ENCODE measurements around the gene ADGRL3. TPM values are rescaled to one million over a fixed set of nuclear protein-coding genes. Genes with fewer than 3 reads are reported as not detected.

The ADGRL3 gene
- total and polyA plus RNA-seq, 5 donors from 2014 or later: not detected

DNA sequence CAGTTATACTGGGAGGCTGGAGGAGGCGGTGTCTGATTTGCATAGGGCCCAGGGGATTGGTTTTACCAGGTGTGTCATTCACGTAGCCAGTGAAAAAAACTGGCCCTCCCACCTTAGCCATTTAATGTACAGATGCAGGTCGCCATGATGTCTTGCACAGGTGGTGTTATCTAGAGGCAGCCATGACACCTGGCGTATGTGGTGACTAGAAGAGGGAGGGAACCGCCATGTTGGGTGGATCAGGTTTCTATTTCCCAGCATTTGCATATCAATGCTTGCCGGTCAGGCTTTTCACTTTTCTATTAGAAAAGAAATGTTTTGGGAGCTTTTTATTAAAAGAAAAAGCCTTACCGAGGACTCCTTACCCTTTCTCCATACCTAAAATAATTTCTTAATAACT, 523.4 kb downstream of the ADGRL3 start:
- Mint-ChIP-seq H3K4me3 (no peak overlapping the region), H3K4me1 (no peaks in the 10 kb centered on the region), H3K27ac (no peak overlapping the region), H3K36me3 (no peaks in the 10 kb centered on the region), H3K27me3 (no peaks in the 10 kb centered on the region), H3K9me3 (peaks cover 0 to 19% (median 4%) of the 10 kb centered on the region in 7 donors)
- Histone ChIP-seq H3K4me1 (ENCODE audit: control insufficient read depth, insufficient read depth, low read length, poor library complexity, severe bottlenecking) (no peaks in the 10 kb centered on the region), H3K9me3 (ENCODE audit: control insufficient read depth in 2 of 2, low read length in 2 of 2) (no peaks in the 10 kb centered on the region), H3K4me3 (ENCODE audit: low read depth, low read length) (no peak overlapping the region), H3K36me3 (ENCODE audit: control insufficient read depth, insufficient read depth, low read length) (no peaks in the 10 kb centered on the region), H3K27ac (ENCODE audit: insufficient read depth, low read length, poor library complexity, severe bottlenecking) (no peak overlapping the region), H3K27me3 (ENCODE audit: control insufficient read depth, insufficient read depth, low read length) (no peaks in the 10 kb centered on the region)
- ATAC-seq (ENCODE audit: low read depth in 2 of 2): no peak
- no peak for DNase-seq

GRCh38 chr4:61727286-61727685, 527.2 kb downstream of the ADGRL3 start:
- Histone ChIP-seq H3K4me3 (ENCODE audit: low read depth, low read length) (no peak overlapping the region), H3K27ac (ENCODE audit: insufficient read depth, low read length, poor library complexity, severe bottlenecking) (no peak overlapping the region), H3K27me3 (ENCODE audit: control insufficient read depth, insufficient read depth, low read length) (no peaks in the 10 kb centered on the region), H3K9me3 (ENCODE audit: control insufficient read depth in 2 of 2, low read length in 2 of 2) (no peaks in the 10 kb centered on the region), H3K36me3 (ENCODE audit: control insufficient read depth, insufficient read depth, low read length) (no peaks in the 10 kb centered on the region), H3K4me1 (ENCODE audit: control insufficient read depth, insufficient read depth, low read length, poor library complexity, severe bottlenecking) (no peaks in the 10 kb centered on the region)
- Mint-ChIP-seq H3K27ac (no peak overlapping the region), H3K9me3 (peaks cover 0 to 15% (median 4%) of the 10 kb centered on the region in 7 donors), H3K36me3 (no peaks in the 10 kb centered on the region), H3K27me3 (no peaks in the 10 kb centered on the region), H3K4me3 (no peak overlapping the region), H3K4me1 (no peaks in the 10 kb centered on the region)
- no peak for DNase-seq
- no peak for ATAC-seq (ENCODE audit: low read depth in 2 of 2)

- Mint-ChIP-seq H3K4me3 (no peak overlapping the region), H3K27ac (no peak overlapping the region), H3K36me3 (no peaks in the 10 kb centered on the region), H3K9me3 (peaks cover 0 to 31% (median 3%) of the 10 kb centered on the region in 7 donors), H3K4me1 (no peaks in the 10 kb centered on the region), H3K27me3 (no peaks in the 10 kb centered on the region)
- Histone ChIP-seq H3K4me3 (ENCODE audit: low read depth, low read length) (no peak overlapping the region), H3K27me3 (ENCODE audit: control insufficient read depth, insufficient read depth, low read length) (no peaks in the 10 kb centered on the region), H3K9me3 (ENCODE audit: control insufficient read depth in 2 of 2, low read length in 2 of 2) (peaks cover 0 to 4% of the 10 kb centered on the region in 2 experiments), H3K27ac (ENCODE audit: insufficient read depth, low read length, poor library complexity, severe bottlenecking) (no peak overlapping the region), H3K4me1 (ENCODE audit: control insufficient read depth, insufficient read depth, low read length, poor library complexity, severe bottlenecking) (no peaks in the 10 kb centered on the region), H3K36me3 (ENCODE audit: control insufficient read depth, insufficient read depth, low read length) (no peaks in the 10 kb centered on the region)
- ATAC-seq (ENCODE audit: low read depth in 2 of 2): no peak
- DNase-seq: no peak
These were observed 534.3 kb downstream of the ADGRL3 start for GRCh38 chr4:61734409-61734808.

DNA sequence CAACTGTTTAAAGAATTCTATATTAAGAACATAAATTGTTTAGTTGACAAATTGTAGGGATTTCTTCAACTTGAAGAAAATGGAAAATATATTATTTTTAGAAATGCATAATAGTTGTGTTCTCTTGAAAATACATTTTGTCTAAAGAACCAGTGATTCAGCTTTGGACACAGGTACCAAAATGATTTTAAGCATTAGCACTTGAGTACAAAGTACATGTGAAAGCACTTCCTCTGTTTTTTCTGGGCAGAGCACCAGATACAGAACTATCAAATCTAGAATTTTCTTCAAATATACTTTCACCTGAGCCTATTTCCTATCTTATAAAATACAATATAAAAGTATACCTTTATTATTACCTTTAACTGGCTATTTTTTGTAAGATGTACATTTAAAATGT, 539.8 kb downstream of the ADGRL3 start:
- H3K27ac ChIP-seq (ENCODE audit: insufficient read depth, low read length, poor library complexity, severe bottlenecking): no peak overlapping the region
- Mint-ChIP-seq H3K27me3 (no peaks in the 10 kb centered on the region), H3K9me3 (peaks cover 3 to 14% (median 5%) of the 10 kb centered on the region in 7 donors), H3K4me3 (no peak overlapping the region), H3K4me1 (no peaks in the 10 kb centered on the region), H3K27ac (no peak overlapping the region), H3K36me3 (no peaks in the 10 kb centered on the region)
- no peaks in the 10 kb centered on the region for H3K4me1 ChIP-seq (ENCODE audit: control insufficient read depth, insufficient read depth, low read length, poor library complexity, severe bottlenecking)
- no peak overlapping the region for H3K4me3 ChIP-seq (ENCODE audit: low read depth, low read length)
- no peak for DNase-seq
- no peaks in the 10 kb centered on the region for H3K27me3 ChIP-seq (ENCODE audit: control insufficient read depth, insufficient read depth, low read length)
- H3K9me3 ChIP-seq (ENCODE audit: control insufficient read depth in 2 of 2, low read length in 2 of 2): peaks cover 2 to 4% of the 10 kb centered on the region in 2 experiments
- no peak for ATAC-seq (ENCODE audit: low read depth in 2 of 2)
- H3K36me3 ChIP-seq (ENCODE audit: control insufficient read depth, insufficient read depth, low read length): no peaks in the 10 kb centered on the region

DNA sequence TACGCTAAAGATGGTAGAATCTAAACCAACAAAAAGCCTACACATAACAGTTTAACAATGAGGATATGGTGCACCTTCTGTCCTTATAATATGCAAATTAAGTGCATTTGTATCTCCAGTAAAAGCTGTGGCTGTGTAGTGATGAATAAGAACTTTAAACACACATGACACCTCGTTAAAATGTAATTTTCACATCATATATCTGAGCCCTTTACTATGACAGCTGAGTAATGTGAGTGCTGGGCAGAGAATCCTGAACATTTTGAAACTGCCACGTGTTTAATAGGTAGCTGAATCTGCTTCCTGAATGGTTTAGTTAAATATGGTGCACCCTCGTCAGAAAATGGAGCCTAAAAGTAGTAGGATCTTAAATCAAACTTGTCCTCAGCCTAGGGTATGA, 540.8 kb downstream of the ADGRL3 start:
- ATAC-seq (ENCODE audit: low read depth in 2 of 2) (no peak), DNase-seq (no peak)
- Histone ChIP-seq H3K9me3 (ENCODE audit: control insufficient read depth in 2 of 2, low read length in 2 of 2) (peaks cover 0 to 2% of the 10 kb centered on the region in 2 experiments), H3K27ac (ENCODE audit: insufficient read depth, low read length, poor library complexity, severe bottlenecking) (no peak overlapping the region), H3K4me1 (ENCODE audit: control insufficient read depth, insufficient read depth, low read length, poor library complexity, severe bottlenecking) (no peaks in the 10 kb centered on the region), H3K4me3 (ENCODE audit: low read depth, low read length) (no peak overlapping the region), H3K27me3 (ENCODE audit: control insufficient read depth, insufficient read depth, low read length) (no peaks in the 10 kb centered on the region), H3K36me3 (ENCODE audit: control insufficient read depth, insufficient read depth, low read length) (no peaks in the 10 kb centered on the region)
- Mint-ChIP-seq H3K9me3 (peaks cover 3 to 11% (median 5%) of the 10 kb centered on the region in 7 donors), H3K27me3 (no peaks in the 10 kb centered on the region), H3K27ac (no peak overlapping the region), H3K4me3 (no peak overlapping the region), H3K36me3 (no peaks in the 10 kb centered on the region), H3K4me1 (no peaks in the 10 kb centered on the region)

- ATAC-seq (ENCODE audit: low read depth in 2 of 2) (no peak), DNase-seq (no peak)
- no peaks in the 10 kb centered on the region for H3K4me1 ChIP-seq (ENCODE audit: control insufficient read depth, insufficient read depth, low read length, poor library complexity, severe bottlenecking)
- peaks cover 0 to 2% of the 10 kb centered on the region in 2 experiments for H3K9me3 ChIP-seq (ENCODE audit: control insufficient read depth in 2 of 2, low read length in 2 of 2)
- Mint-ChIP-seq H3K36me3 (no peaks in the 10 kb centered on the region), H3K27me3 (no peaks in the 10 kb centered on the region), H3K4me1 (no peaks in the 10 kb centered on the region), H3K4me3 (no peak overlapping the region), H3K27ac (no peak overlapping the region), H3K9me3 (peaks cover 3 to 12% (median 5%) of the 10 kb centered on the region in 7 donors)
- H3K27me3 ChIP-seq (ENCODE audit: control insufficient read depth, insufficient read depth, low read length): no peaks in the 10 kb centered on the region
- no peaks in the 10 kb centered on the region for H3K36me3 ChIP-seq (ENCODE audit: control insufficient read depth, insufficient read depth, low read length)
- H3K4me3 ChIP-seq (ENCODE audit: low read depth, low read length): no peak overlapping the region
- H3K27ac ChIP-seq (ENCODE audit: insufficient read depth, low read length, poor library complexity, severe bottlenecking): no peak overlapping the region
These were observed 541.4 kb downstream of the ADGRL3 start for GRCh38 chr4:61741327-61742096.

GRCh38 chr4:61750810-61751209, 550.7 kb downstream of the ADGRL3 start:
- no peak overlapping the region for H3K27ac ChIP-seq (ENCODE audit: insufficient read depth, low read length, poor library complexity, severe bottlenecking)
- H3K4me3 ChIP-seq (ENCODE audit: low read depth, low read length): no peak overlapping the region
- Mint-ChIP-seq H3K9me3 (peaks cover 0 to 9% (median 5%) of the 10 kb centered on the region in 7 donors), H3K27me3 (no peaks in the 10 kb centered on the region), H3K36me3 (no peaks in the 10 kb centered on the region), H3K4me3 (no peak overlapping the region), H3K27ac (no peak overlapping the region), H3K4me1 (no peaks in the 10 kb centered on the region)
- H3K9me3 ChIP-seq (ENCODE audit: control insufficient read depth in 2 of 2, low read length in 2 of 2): peaks cover 0 to 3% of the 10 kb centered on the region in 2 experiments
- no peaks in the 10 kb centered on the region for H3K36me3 ChIP-seq (ENCODE audit: control insufficient read depth, insufficient read depth, low read length)
- H3K4me1 ChIP-seq (ENCODE audit: control insufficient read depth, insufficient read depth, low read length, poor library complexity, severe bottlenecking): no peaks in the 10 kb centered on the region
- ATAC-seq (ENCODE audit: low read depth in 2 of 2) (no peak), DNase-seq (no peak)
- no peaks in the 10 kb centered on the region for H3K27me3 ChIP-seq (ENCODE audit: control insufficient read depth, insufficient read depth, low read length)

DNA sequence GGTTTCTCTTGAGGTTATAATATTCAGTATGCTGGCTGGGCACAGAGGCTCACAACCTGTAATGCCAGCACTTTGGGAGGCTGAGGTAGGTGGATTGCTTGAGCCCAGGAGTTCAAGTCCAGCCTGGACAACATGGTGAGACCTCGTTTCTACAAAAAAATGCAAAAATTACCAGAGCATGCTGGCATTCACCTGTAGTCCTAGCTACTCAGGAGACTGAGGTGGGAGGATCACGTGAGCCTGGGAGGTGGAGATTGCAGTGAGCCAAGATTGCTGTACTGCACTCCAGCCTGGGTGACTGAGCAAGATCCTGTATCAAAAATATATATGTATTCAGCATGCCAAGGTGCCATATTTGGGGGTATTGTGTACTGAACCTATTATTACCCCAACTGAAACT, 552.5 kb downstream of the ADGRL3 start:
- H3K27me3 ChIP-seq (ENCODE audit: control insufficient read depth, insufficient read depth, low read length): no peaks in the 10 kb centered on the region
- H3K9me3 ChIP-seq (ENCODE audit: control insufficient read depth in 2 of 2, low read length in 2 of 2): peaks cover 0 to 3% of the 10 kb centered on the region in 2 experiments
- no peak overlapping the region for H3K27ac ChIP-seq (ENCODE audit: insufficient read depth, low read length, poor library complexity, severe bottlenecking)
- DNase-seq (no peak), ATAC-seq (ENCODE audit: low read depth in 2 of 2) (no peak)
- H3K4me1 ChIP-seq (ENCODE audit: control insufficient read depth, insufficient read depth, low read length, poor library complexity, severe bottlenecking): no peaks in the 10 kb centered on the region
- H3K9me3 Mint-ChIP-seq: peaks cover 1 to 20% (median 5%) of the 10 kb centered on the region in 7 donors
- H3K4me3 Mint-ChIP-seq: no peak overlapping the region
- no peaks in the 10 kb centered on the region for H3K36me3 Mint-ChIP-seq
- H3K27me3 Mint-ChIP-seq: no peaks in the 10 kb centered on the region
- H3K4me3 ChIP-seq (ENCODE audit: low read depth, low read length): no peak overlapping the region
- no peaks in the 10 kb centered on the region for H3K4me1 Mint-ChIP-seq
- H3K36me3 ChIP-seq (ENCODE audit: control insufficient read depth, insufficient read depth, low read length): no peaks in the 10 kb centered on the region
- H3K27ac Mint-ChIP-seq: no peak overlapping the region
